Neural cell (in vitro differentiated cells): ENCODE data around the gene PTGS2.

Experiments used
- CTCF ChIP-seq: fragments of 450-650 bp; IDR thresholded peaks from 2 replicates; pipeline ENCODE4 v1.5.1; 2014; ENCODE audit warnings: antibody characterized with exemption, mild to moderate bottlenecking, moderate library complexity; ENCODE audit not compliant: poor library complexity, severe bottlenecking
- EP300 ChIP-seq: fragments of 450-650 bp; conservative IDR thresholded peaks from 2 replicates; pipeline ENCODE4 v1.6.1; 2014; ENCODE audit warnings: antibody characterized with exemption, mild to moderate bottlenecking, moderate library complexity; ENCODE audit not compliant: poor library complexity, severe bottlenecking
- MXI1 ChIP-seq: fragments of 450-650 bp; conservative IDR thresholded peaks from 2 replicates; pipeline ENCODE4 v1.6.1; 2014; ENCODE audit warnings: antibody characterized with exemption, mild to moderate bottlenecking; ENCODE audit not compliant: poor library complexity, severe bottlenecking
- REST ChIP-seq: IDR thresholded peaks from 2 replicates; pipeline ENCODE4 v1.6.1; 2012; ENCODE audit warnings: borderline replicate concordance
- SMC3 ChIP-seq: fragments of 450-650 bp; conservative IDR thresholded peaks from 2 replicates; pipeline ENCODE4 v1.6.1; 2014; ENCODE audit warnings: antibody characterized with exemption, mild to moderate bottlenecking, moderate library complexity; ENCODE audit not compliant: poor library complexity
- TAF1 ChIP-seq: IDR thresholded peaks from 2 replicates; pipeline ENCODE4 v1.6.1; 2012; ENCODE audit warnings: low read depth

DNA sequence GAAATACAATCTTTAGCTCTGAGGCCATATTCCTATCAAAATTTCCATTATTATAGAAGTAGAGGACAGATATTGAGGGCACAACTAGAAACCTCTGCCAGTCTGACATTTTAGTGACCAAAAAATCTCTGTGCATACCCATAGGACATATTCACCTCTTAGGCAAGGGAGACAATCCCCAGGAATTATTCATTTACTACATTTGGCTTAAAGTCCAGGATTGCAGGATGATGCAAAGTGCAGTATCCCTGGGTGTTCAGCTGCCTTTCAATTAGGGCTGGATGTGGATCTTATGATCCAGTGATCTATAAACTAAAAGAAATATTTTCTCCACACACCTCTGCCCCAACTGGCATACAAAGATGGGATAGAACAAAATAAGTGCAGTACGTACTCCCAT lies 50.9 kb downstream of the PTGS2 start:
- TF ChIP-seq CTCF, result no peak
- no peak for TF ChIP-seq REST
- no peak for TF ChIP-seq MXI1
- TF ChIP-seq SMC3, result no peak
- TF ChIP-seq TAF1, result no peak
- TF ChIP-seq EP300, result no peak
